IMR-90 (cell line): Measurements from ENCODE around the gene FOXP1. TPM values are rescaled to one million over a fixed set of nuclear protein-coding genes. Genes with fewer than 3 reads are reported as not detected.
A peak's percentile ranks its signal among the peaks of the same experiment; 100 is the strongest.

Source experiments
- ATAC-seq: fragments of 200-7000 bp; cut with Tn5 transposase; 2 replicates; pipeline ENCODE4 v1.9.1; 2020; ENCODE audit warnings: low read depth, mild to moderate bottlenecking, moderate library complexity
- BruUV-seq: library from RNA; stranded (reverse); fragments of 400-500 nt; replicated peaks from 2 replicates; lab custom pipeline; 2021; lab: Mats Ljungman, UMichigan
- CTCF ChIA-PET: fragments of 300-600 bp; formaldehyde crosslinking; extraction: SDS; loops from one replicate; lab custom pipeline; 2021; ENCODE audit warnings: antibody characterized with exemption; lab: Yijun Ruan, JAX
- POLR2A ChIA-PET: fragments of 300-600 bp; sonication (Branson Sonifier 250); formaldehyde crosslinking; loops from one replicate; lab custom pipeline; 2022; ENCODE audit warnings: antibody characterized with exemption; ENCODE audit not compliant: unreplicated experiment; lab: Charles Lee
- DNase-seq: peaks from one replicate; pipeline ENCODE4 v3.0.0; 2013
- H2AFZ ChIP-seq: replicated peaks from 2 replicates; pipeline ENCODE3; 2013; ENCODE audit warnings: low read length, mild to moderate bottlenecking; ENCODE audit not compliant: poor library complexity
- H2AK5ac ChIP-seq: 2 replicates; pipeline ENCODE4 v1.6.1; 2013; ENCODE audit warnings: low read depth, low read length, inconsistent platforms
- H2AK9ac ChIP-seq: replicated peaks from 2 replicates; pipeline ENCODE3; 2013; ENCODE audit warnings: mild to moderate bottlenecking, low read depth, low read length, moderate library complexity; ENCODE audit not compliant: poor library complexity
- H2BK120ac ChIP-seq: 2 replicates; pipeline ENCODE4 v1.6.1; 2013; ENCODE audit warnings: low read depth, low read length, inconsistent platforms
- H2BK15ac ChIP-seq: 3 replicates; pipeline ENCODE4 v1.6.1; 2013; ENCODE audit warnings: low read depth, low read length, inconsistent platforms
- H2BK20ac ChIP-seq: 2 replicates; pipeline ENCODE4 v1.6.1; 2013; ENCODE audit warnings: low read depth, mild to moderate bottlenecking, inconsistent platforms, low read length, moderate library complexity
- H2BK5ac ChIP-seq: 2 replicates; pipeline ENCODE4 v1.6.1; 2013; ENCODE audit warnings: mild to moderate bottlenecking, low read depth, low read length, inconsistent platforms; ENCODE audit not compliant: poor library complexity, severe bottlenecking
- H3K14ac ChIP-seq: replicated peaks from 2 replicates; pipeline ENCODE4 v1.6.1; 2013; ENCODE audit warnings: low read depth, low read length, inconsistent platforms
- H3K18ac ChIP-seq: 2 replicates; pipeline ENCODE4 v1.6.1; 2013; ENCODE audit warnings: low read depth, low read length, control low read depth
- H3K23ac ChIP-seq: 2 replicates; pipeline ENCODE4 v1.6.1; 2013; ENCODE audit warnings: low read depth, low read length, inconsistent platforms
- H3K27ac ChIP-seq: 2 replicates; pipeline ENCODE4 v1.5.1; 2013; ENCODE audit warnings: mild to moderate bottlenecking, control low read depth, low read length; ENCODE audit not compliant: insufficient read depth
- H3K27me3 ChIP-seq: 2 replicates; pipeline ENCODE4 v1.6.1; 2013; ENCODE audit warnings: low read length; ENCODE audit not compliant: control insufficient read depth, insufficient read depth
- H3K36me3 ChIP-seq: 2 replicates; pipeline ENCODE4 v1.6.1; 2013; ENCODE audit warnings: low read length, mixed read lengths; ENCODE audit not compliant: control insufficient read depth, insufficient read depth
- H3K4ac ChIP-seq: 2 replicates; pipeline ENCODE4 v1.6.1; 2013; ENCODE audit warnings: low read depth, low read length, inconsistent platforms
- H3K4me1 ChIP-seq: 2 replicates; pipeline ENCODE4 v1.6.1; 2013; ENCODE audit warnings: low read length, mixed read lengths; ENCODE audit not compliant: control insufficient read depth, insufficient read depth
- H3K4me2 ChIP-seq: 2 replicates; pipeline ENCODE4 v1.6.1; 2013; ENCODE audit warnings: low read depth, mild to moderate bottlenecking, control low read depth, low read length, moderate library complexity
- H3K4me3 ChIP-seq: 2 replicates; pipeline ENCODE4 v1.5.1; 2013; ENCODE audit warnings: low read depth, mild to moderate bottlenecking, control low read depth, low read length, moderate library complexity; ENCODE audit not compliant: insufficient read depth
- H3K56ac ChIP-seq: 2 replicates; pipeline ENCODE4 v1.6.1; 2013; ENCODE audit warnings: low read length, inconsistent platforms; ENCODE audit not compliant: insufficient read depth; ENCODE audit errors: extremely low read depth
- H3K79me1 ChIP-seq, 2 experiments: 2 replicates each; pipeline ENCODE4 v1.6.1; 2013; ENCODE audit warnings: low read length in 2 of 2, inconsistent platforms in 1 of 2, low read depth in 1 of 2
- H3K9ac ChIP-seq: 2 replicates; pipeline ENCODE4 v1.6.1; 2013; ENCODE audit warnings: low read depth, low read length, control low read depth
- H3K9me1 ChIP-seq: 2 replicates; pipeline ENCODE4 v1.6.1; 2013; ENCODE audit warnings: low read length, inconsistent platforms; ENCODE audit not compliant: insufficient read depth
- H3K9me3 ChIP-seq: 2 replicates; pipeline ENCODE4 v1.6.1; 2013; ENCODE audit warnings: low read length; ENCODE audit not compliant: control insufficient read depth, insufficient read depth
- H4K20me1 ChIP-seq: 2 replicates; pipeline ENCODE4 v1.6.1; 2013; ENCODE audit warnings: low read length, inconsistent platforms; ENCODE audit not compliant: insufficient read depth
- H4K5ac ChIP-seq: 2 replicates; pipeline ENCODE4 v1.6.1; 2013; ENCODE audit warnings: mild to moderate bottlenecking, low read depth, low read length, control low read depth
- H4K8ac ChIP-seq, 2 experiments: 2 replicates each; pipeline ENCODE4 v1.6.1; 2013; ENCODE audit warnings: low read depth in 2 of 2, low read length in 2 of 2, control low read depth in 1 of 2, inconsistent platforms in 1 of 2
- H4K91ac ChIP-seq: 2 replicates; pipeline ENCODE4 v1.6.1; 2013; ENCODE audit warnings: low read depth, low read length, inconsistent platforms; ENCODE audit not compliant: insufficient read depth
- SMC3 ChIP-seq: fragments of 150-350 bp; IDR thresholded peaks from 2 replicates; pipeline ENCODE4 v1.6.1; 2016; ENCODE audit warnings: low read depth, mild to moderate bottlenecking, antibody characterized with exemption, low read length, moderate library complexity
- WGBS, 2 experiments: methylation state at CpG; one replicate each; pipeline versions ENCODE4 v1.1.5 to v1.1.7; 2013; ENCODE audit warnings: missing lambda C conversion rate in 2 of 2; ENCODE audit not compliant: insufficient read length in 1 of 2; ENCODE audit errors: extremely low coverage in 2 of 2; 5-methylcytosine and 5-hydroxymethylcytosine counted together
- dilution Hi-C: fragments of 300-500 bp; cut with HindIII; formaldehyde crosslinking; loops from one replicate; pipeline ENCODE4 v1.14.3; 2018; ENCODE audit warnings: low sequenced_read_pairs; ENCODE audit not compliant: unreplicated experiment
- in situ Hi-C: fragments of 300-500 bp; cut with MboI; formaldehyde crosslinking; loops from 3 replicates; pipeline ENCODE4 v1.14.3; 2019; ENCODE audit warnings: low sequenced_read_pairs, inconsistent platforms, mixed read lengths
- intact Hi-C: fragments of 100-400 bp; cut with micrococcal nuclease; formaldehyde crosslinking; loops from 2 replicates; pipeline ENCODE4 v1.10.0; 2022
- polyA plus RNA-seq, 3 experiments: library from polyadenylated mRNA; depleted of rRNA; stranded (reverse); fragments of >200 nt; gene quantifications; 2 replicates each; pipeline ENCODE4 v1.2.3, GENCODE V29; 2012; ENCODE audit warnings: low replicate concordance in 1 of 3
- total RNA-seq: library from RNA; depleted of rRNA; stranded (reverse); fragments of >200 nt; gene quantifications from 2 replicates; pipeline ENCODE4 v1.2.3, GENCODE V29; 2012

Gene FOXP1
- total and polyA plus RNA-seq, 2 of the 4 experiments (the other 2 are of a cell fraction) = 37.0 to 132 TPM

DNA sequence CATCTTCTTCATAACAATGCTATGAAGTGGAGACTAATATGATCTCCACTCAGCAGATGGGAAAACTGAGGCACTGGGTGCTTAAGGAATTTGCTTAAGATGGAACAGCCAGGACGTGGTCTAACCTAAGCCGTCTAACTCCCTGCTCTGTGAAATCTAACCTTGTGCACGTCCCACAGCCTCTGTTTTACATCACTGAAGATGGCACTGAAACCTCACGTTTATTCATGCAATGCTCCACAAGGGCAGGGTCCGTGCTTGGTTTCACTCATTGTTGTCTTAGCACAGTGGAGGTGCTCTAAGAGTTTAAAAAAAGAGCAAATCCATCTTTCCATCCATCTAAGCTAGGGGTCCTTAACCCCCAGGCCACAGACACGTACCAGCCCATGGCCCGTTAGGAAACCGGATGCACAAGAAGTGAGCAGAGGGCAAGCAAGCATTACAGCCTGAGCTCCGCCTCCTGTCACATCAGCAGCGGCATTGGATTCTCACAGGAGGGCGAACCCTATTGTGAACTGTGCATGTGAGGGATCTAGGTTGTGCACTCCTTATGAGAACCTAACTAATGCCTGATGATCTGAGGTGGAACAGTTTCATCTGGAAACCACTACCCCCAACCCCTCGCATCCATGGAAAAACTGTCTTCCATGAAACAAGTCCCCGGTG lies 118.0 kb downstream of the FOXP1 start:
- Histone ChIP-seq H2AK5ac (peak overlapping the region; percentile 23; the same call in 1 of the 2 replicates), H2BK5ac (no peak overlapping the region), H3K9me1 (peaks cover 12% of the 10 kb centered on the region), H2BK20ac (no peak overlapping the region), H3K14ac (no peak overlapping the region), H3K9ac (no peak overlapping the region), H3K56ac (no peak overlapping the region), H3K4ac (no peak overlapping the region; the same call in 1 of the 2 replicates), H2AFZ (no peak overlapping the region), H4K91ac (peak overlapping the region; percentile 4; the same call in 1 of the 2 replicates), H3K18ac (no peak overlapping the region), H3K23ac (no peak overlapping the region), H2BK120ac (no peak overlapping the region; the same call in 1 of the 2 replicates), H3K4me3 (no peak overlapping the region), H3K9me3 (no peaks in the 10 kb centered on the region), H3K4me1 (peaks cover 6% of the 10 kb centered on the region; the same call in 1 of the 2 replicates), H4K5ac (no peak overlapping the region), H3K27ac (no peak overlapping the region), H3K4me2 (no peak overlapping the region), H3K27me3 (no peaks in the 10 kb centered on the region), H3K36me3 (no peaks in the 10 kb centered on the region), H4K8ac (no peak overlapping the region), H2AK9ac (no peak overlapping the region), H3K79me1 (peaks cover 14 to 46% of the 10 kb centered on the region in 2 experiments; a peak in 3 of 4 replicates), H4K20me1 (no peaks in the 10 kb centered on the region), H2BK15ac (no peak overlapping the region)
- WGBS, 2 experiments = 97% methylated on average over 10 of the region's 13 CpGs; no CpG with 5 or more reads in 1 of the 2 experiments
- intact Hi-C loops = no loop called here
- ChIA-PET POLR2A (no interaction called here), CTCF (no interaction called here)
- ATAC-seq = no peak
- TF ChIP-seq SMC3 = no peak
- in situ Hi-C loops = no loop called here
- no TSS peak for BruUV-seq
- dilution Hi-C loops = no loop called here
- no peak for DNase-seq
